Stimulated activated CD8-positive, alpha-beta memory T cell treated with anti-CD3 and anti-CD28 coated beads, Interleukin-2, amount 100 ng/mL, for 1 hour (primary cell): ENCODE data around the gene LAMA5.

Source experiments
- DNase-seq, 2 donors: peaks; one replicate each; pipeline ENCODE4 v3.0.0-alpha.2; 2020; ENCODE audit warnings: low read depth in 2 of 2

The LAMA5 gene

GRCh38 chr20:62367136-62367632 lies at the start of gene LAMA5:
TSS of gene LAMA5 (minus strand) at chr20:62367312. CDS start at chr20:62367245, 67 bp downstream.
- no peak for DNase-seq

- no peak for DNase-seq
These were observed 48.4 kb upstream of the LAMA5 start for GRCh38 chr20:62415354-62416111.

- DNase-seq: no peak
These were observed 46.9 kb upstream of the LAMA5 start for GRCh38 chr20:62413896-62414481.

- DNase-seq: no peak
These were observed 46.0 kb upstream of the LAMA5 start for GRCh38 chr20:62413025-62413570.

- no peak for DNase-seq
These were observed 45.3 kb upstream of the LAMA5 start for GRCh38 chr20:62412194-62413024.

GRCh38 chr20:62411479-62412193 lies 44.5 kb upstream of the LAMA5 start:
- no peak for DNase-seq

GRCh38 chr20:62410746-62411478 lies 43.8 kb upstream of the LAMA5 start:
- no peak for DNase-seq

- DNase-seq: no peak
These were observed 43.0 kb upstream of the LAMA5 start for GRCh38 chr20:62409931-62410745.

GRCh38 chr20:62409086-62409853 lies 42.2 kb upstream of the LAMA5 start:
- no peak for DNase-seq

- no peak for DNase-seq
These were observed 41.5 kb upstream of the LAMA5 start for GRCh38 chr20:62408640-62409039.

- DNase-seq: no peak
These were observed 40.9 kb upstream of the LAMA5 start for GRCh38 chr20:62408055-62408454.

- DNase-seq: peak; percentile 80 to 83
These were observed 40.3 kb upstream of the LAMA5 start, which contains the start of gene CABLES2 for GRCh38 chr20:62407221-62407992. TSS of gene CABLES2 (minus strand) at chr20:62407285. CDS start at chr20:62407276, 9 bp downstream.

- DNase-seq: no peak
These were observed 39.6 kb upstream of the LAMA5 start for GRCh38 chr20:62406635-62407176.

GRCh38 chr20:62405981-62406513 lies 38.9 kb upstream of the LAMA5 start:
- no peak for DNase-seq

GRCh38 chr20:62405108-62405980 lies 38.2 kb upstream of the LAMA5 start:
- DNase-seq: no peak

- DNase-seq: no peak
These were observed 37.6 kb upstream of the LAMA5 start for GRCh38 chr20:62404761-62405107.
